OCI-LY7 (cell line): Measurements from ENCODE around the gene IFT81.

ENCODE experiments used
- CTCF ChIP-seq: fragments of 200-600 bp; sonication (generic); conservative IDR thresholded peaks from 2 replicates; pipeline ENCODE4 v1.5.1; 2014; ENCODE audit warnings: mild to moderate bottlenecking, antibody characterized with exemption, low read length, moderate library complexity, mixed read lengths
- EZH2phosphoT487 ChIP-seq: fragments of 200-600 bp; sonication (generic); IDR thresholded peaks from 2 replicates; pipeline ENCODE4 v1.6.1; 2018; ENCODE audit warnings: low read depth, borderline replicate concordance, mild to moderate bottlenecking, mixed run types, antibody characterized with exemption, low read length, moderate library complexity, mixed read lengths

DNA sequence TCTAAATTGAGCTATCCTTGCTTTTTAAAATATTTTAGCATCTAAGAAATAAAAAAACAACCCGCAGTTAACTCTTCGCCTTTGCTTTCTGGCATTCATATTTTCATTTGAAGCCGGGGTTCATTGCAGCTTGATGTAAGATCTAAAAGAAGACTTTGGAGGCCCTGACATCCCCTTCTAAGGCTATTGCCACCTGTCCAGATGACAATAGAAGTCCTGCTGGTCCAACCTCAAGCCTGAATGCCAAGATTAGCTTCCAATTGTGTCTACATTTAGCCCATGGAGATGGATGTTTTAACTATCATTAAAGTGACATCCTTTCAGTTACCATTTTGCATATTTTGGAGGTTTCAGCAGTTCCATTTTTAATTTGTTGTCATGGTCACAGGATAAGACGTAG lies 105.3 kb downstream of the IFT81 start:
- no peak for TF ChIP-seq CTCF
- no peak for TF ChIP-seq EZH2phosphoT487
